Measurements from ENCODE around the gene TBC1D1.

DNA sequence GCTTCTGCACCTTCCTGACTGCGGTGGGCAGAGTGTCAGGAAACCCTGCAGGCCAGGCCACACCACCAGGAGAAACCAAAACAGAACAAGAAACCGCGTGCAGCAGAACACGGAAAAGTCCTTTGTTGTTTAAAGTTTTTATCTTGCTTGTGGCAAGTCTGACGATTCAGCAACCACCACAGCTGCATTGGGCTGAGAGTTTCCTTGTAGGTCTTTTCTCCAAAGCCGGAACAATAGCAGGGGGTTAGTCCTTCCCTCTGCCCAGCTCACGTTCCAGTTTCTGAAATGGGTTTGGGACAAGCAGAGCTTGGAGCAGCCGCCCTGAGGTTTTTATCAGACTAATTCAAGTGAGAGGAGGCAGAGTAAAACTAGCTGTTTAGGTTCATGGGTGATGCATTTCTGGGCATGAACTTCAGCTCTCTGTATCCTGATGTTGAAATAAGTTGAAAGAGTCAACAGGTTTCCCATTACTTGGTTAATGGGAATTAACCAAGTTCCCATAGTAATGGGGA, 286.2 kb downstream of the TBC1D1 start:
- TF ChIP-seq ZNF311 (tag by site-specific recombination; IDR thresholded peaks at IDR 0.05; ENCODE audit: borderline replicate concordance), result no peak
- TF ChIP-seq, protein P1, sequence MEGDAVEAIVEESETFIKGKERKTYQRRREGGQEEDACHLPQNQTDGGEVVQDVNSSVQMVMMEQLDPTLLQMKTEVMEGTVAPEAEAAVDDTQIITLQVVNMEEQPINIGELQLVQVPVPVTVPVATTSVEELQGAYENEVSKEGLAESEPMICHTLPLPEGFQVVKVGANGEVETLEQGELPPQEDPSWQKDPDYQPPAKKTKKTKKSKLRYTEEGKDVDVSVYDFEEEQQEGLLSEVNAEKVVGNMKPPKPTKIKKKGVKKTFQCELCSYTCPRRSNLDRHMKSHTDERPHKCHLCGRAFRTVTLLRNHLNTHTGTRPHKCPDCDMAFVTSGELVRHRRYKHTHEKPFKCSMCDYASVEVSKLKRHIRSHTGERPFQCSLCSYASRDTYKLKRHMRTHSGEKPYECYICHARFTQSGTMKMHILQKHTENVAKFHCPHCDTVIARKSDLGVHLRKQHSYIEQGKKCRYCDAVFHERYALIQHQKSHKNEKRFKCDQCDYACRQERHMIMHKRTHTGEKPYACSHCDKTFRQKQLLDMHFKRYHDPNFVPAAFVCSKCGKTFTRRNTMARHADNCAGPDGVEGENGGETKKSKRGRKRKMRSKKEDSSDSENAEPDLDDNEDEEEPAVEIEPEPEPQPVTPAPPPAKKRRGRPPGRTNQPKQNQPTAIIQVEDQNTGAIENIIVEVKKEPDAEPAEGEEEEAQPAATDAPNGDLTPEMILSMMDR (tag by site-specific recombination; IDR thresholded peaks at IDR 0.05), result no peak
- TF ChIP-seq, protein P2, sequence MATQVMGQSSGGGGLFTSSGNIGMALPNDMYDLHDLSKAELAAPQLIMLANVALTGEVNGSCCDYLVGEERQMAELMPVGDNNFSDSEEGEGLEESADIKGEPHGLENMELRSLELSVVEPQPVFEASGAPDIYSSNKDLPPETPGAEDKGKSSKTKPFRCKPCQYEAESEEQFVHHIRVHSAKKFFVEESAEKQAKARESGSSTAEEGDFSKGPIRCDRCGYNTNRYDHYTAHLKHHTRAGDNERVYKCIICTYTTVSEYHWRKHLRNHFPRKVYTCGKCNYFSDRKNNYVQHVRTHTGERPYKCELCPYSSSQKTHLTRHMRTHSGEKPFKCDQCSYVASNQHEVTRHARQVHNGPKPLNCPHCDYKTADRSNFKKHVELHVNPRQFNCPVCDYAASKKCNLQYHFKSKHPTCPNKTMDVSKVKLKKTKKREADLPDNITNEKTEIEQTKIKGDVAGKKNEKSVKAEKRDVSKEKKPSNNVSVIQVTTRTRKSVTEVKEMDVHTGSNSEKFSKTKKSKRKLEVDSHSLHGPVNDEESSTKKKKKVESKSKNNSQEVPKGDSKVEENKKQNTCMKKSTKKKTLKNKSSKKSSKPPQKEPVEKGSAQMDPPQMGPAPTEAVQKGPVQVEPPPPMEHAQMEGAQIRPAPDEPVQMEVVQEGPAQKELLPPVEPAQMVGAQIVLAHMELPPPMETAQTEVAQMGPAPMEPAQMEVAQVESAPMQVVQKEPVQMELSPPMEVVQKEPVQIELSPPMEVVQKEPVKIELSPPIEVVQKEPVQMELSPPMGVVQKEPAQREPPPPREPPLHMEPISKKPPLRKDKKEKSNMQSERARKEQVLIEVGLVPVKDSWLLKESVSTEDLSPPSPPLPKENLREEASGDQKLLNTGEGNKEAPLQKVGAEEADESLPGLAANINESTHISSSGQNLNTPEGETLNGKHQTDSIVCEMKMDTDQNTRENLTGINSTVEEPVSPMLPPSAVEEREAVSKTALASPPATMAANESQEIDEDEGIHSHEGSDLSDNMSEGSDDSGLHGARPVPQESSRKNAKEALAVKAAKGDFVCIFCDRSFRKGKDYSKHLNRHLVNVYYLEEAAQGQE (tag by site-specific recombination; IDR thresholded peaks at IDR 0.05), result no peak
- TF ChIP-seq, protein P3, sequence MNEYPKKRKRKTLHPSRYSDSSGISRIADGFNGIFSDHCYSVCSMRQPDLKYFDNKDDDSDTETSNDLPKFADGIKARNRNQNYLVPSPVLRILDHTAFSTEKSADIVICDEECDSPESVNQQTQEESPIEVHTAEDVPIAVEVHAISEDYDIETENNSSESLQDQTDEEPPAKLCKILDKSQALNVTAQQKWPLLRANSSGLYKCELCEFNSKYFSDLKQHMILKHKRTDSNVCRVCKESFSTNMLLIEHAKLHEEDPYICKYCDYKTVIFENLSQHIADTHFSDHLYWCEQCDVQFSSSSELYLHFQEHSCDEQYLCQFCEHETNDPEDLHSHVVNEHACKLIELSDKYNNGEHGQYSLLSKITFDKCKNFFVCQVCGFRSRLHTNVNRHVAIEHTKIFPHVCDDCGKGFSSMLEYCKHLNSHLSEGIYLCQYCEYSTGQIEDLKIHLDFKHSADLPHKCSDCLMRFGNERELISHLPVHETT (tag by site-specific recombination; IDR thresholded peaks at IDR 0.05), result no peak
